Tongue (tissue), 2 donors: ENCODE data around the gene CCDC187. TPM values are rescaled to one million over a fixed set of nuclear protein-coding genes. Genes with fewer than 3 reads are reported as not detected.
A peak's percentile ranks its signal among the peaks of the same experiment; 100 is the strongest.

ENCODE experiments used
- DNase-seq: peaks from one replicate; pipeline ENCODE4 v3.0.0-alpha.2; 2015
- total RNA-seq: library from RNA; depleted of rRNA; stranded (reverse); fragments of >200 nt; gene quantifications from one replicate; pipeline ENCODE4 v1.2.3, GENCODE V29; 2014

CCDC187 gene
- total RNA-seq, 1 donor from 2014 or later: 0.51 TPM

DNA sequence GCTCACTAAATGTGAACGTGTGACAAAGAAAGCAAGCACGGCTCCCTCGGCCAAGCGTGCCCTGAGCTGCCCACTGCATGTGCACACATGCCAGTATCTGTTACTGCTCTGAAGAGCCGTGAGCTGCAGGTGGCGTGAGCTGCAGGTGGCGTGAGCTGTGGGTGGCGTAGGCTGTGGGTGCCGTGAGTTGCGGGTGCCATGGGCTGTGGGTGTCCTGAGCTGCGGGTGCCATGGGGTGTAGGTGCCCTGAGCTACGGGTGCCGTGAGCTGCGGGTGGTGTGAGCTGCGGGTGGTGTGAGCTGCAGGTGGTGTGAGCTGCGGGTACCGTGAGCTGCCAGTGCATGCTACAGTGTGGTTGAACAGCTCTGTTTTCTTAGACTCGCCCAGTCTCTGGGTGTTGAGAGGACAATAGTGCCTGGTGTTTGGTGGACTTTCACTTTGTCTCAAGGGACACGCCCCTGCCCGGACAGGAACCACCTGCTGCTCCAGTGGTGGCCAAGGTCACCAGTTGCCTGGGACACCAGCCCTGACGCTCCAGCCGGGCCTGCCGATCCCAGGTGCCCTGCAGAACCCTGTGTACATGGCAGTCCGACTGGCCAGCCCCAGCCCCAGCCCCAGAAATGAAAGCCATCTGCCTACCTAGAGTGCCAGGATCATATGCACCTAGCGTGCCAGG is 6.7 kb downstream of the CCDC187 start:
- DNase-seq: no peak

DNA sequence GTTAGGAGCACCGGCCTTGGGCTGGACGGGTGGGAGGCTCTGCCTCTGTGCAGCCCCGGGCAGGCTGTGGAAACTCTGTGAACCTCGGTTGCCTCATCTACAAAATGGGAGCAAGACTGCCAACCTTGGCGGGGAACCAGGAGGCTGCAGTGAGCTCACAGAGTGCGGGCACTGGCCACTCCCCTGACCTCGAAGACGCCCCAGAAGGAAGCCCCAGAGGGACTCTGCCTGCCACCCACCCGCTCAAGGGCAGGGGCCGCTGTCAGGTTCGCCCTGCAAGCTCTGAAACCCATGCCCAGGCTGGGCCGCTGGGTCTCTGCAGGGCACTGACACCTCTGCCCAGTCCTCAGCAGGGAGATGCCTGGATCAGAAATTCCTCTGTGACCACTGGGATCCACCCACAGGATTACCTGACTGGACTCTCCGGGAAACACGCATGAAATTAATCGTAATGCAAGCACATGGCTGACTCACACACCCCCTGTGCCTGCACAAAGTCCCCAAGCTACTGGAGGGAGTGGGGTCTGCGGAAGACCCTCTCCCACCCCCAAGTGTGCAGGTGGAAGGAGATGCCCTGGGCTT is 7.4 kb downstream of the CCDC187 start:
- DNase-seq: no peak

DNA sequence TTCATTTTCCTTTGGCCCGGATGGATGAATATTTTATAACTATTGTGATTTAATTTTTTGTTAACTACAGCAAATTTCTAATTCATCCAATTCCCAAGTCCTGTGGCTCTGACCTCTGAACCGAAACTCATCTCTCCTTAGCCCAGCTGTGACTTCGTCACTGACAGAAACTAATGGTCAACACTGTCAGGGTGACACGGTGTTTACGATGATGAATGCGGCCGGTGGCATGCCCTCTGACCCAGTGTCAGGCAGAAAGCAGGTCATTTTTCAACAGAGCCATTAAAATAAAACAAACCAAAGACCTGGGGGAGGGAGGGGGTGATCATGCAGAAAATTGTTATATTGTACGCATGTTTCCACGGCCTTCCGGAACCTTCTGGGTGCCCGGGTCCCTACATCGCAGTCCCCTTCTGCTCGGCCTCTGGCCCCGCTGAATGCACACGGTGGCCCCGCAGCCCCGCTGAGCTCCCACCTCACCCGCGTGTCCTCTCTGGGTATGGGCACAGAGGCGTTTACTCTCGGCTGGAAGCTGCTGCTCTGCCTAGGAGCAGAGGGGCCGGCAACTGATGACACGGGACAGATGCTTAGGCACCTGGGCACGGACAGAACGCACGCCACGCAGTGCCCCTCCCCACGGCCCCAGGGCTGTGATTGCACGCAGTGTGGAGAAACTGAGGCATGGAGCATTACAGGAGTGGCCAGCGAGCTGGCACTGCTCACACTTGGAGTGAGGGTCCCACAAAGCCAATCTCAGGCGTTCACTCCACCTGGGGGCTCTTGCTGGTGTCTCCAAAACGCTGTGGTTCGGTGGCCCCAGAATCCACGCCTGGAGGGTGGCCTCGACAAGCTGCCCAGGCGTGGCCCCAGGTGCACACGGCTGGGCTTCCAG is 8.1 kb downstream of the CCDC187 start:
- DNase-seq: no peak

DNA sequence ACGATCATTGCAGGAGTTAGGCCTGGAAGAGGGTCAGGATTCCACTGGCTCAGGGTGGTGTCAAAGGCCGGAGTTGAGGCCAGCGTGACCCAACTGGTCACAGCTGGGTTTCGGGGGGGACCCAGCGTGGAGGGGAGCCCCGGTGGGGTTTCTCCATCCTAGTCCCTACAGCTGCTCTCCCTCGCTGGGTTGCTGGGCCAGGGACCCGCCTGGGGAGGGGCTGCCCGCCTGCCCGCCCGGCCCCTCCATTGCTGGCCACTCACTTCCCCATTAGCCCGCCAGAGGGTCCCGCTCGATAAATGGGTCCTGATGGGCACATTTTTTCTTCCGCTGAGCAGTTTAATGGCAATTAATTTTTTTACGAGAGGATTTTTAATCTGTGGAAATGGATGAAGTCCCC is 8.8 kb downstream of the CCDC187 start:
- DNase-seq: no peak

DNA sequence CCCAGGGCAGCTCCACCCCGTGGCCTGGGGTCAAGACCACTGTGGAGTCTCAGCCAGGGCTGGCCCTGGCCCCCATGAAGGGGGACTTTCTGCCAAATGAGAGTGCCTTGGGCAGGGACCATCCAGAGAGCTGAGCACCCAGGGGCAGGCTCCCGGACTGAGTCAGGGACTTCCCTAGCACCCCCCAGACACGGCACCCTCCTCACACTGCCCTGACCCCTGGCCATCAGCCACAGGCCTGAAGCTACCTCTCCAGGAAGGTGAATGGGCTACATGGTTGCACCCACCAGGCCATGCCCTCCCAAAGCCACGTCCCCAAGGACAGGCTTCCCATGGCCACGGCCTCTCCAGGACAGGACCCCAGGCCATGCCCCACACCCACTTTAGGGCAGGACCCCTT is 9.5 kb downstream of the CCDC187 start:
- no peak for DNase-seq

DNA sequence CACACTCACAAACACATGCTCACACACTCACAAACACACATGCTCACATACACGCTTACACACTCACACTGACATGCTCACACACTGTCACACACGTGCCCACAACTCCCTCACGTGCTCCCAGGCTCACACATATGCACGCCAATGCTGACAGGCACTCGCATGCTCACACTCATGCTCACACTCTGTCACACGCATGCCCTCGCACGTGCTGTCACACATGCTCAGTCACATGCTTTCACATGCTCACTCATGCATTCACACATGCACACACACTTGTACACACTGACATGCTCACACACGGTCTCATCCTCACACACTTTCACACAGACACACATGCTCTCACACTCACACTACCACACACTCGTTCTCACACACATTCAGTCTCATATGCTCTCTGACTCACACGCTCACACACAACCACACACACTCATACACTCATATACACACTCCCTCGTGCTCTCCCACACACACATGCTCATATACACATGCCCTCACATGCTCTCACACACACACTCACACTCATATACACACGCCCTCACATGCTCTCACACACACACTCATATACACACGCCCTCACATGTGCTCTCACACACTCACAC is 10.3 kb downstream of the CCDC187 start:
- no peak for DNase-seq

DNA sequence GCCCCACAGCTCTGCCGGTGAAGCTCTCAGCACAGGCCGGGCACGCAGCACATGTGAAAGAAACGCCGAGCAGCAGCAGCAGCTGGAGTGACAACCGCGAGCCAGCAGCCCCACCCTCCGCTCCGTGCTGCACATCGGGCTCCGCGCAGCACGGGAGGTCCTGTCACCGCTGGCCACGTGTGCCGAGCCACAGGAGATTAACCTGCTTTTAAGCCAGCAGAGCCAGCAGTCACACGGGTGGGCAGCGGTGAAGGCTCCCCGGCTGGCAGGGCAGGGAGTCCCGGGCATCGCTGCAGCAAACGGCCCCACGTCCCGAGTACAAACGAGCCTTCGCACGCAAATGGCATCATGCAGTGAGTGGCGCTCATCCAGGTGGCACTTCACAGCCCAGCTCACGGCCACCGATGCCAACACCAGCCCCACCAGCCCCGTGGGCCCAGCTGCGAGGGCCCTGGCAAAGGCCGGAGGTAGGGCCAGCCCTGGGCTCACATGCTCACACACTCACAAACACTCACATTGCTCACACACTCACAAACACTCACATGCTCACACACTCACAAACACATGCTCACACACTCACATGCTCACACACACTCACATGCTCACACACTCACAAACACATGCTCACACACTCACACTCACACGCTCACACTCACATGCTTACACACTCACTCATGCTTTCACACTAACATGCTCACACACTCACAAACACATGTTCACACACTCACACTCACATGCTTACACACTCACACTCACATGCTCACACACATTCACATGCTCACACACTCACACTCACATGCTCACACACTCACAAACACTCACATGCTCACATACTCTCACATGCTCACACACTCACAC is 11.1 kb downstream of the CCDC187 start:
- DNase-seq: peak; percentile 67

DNA sequence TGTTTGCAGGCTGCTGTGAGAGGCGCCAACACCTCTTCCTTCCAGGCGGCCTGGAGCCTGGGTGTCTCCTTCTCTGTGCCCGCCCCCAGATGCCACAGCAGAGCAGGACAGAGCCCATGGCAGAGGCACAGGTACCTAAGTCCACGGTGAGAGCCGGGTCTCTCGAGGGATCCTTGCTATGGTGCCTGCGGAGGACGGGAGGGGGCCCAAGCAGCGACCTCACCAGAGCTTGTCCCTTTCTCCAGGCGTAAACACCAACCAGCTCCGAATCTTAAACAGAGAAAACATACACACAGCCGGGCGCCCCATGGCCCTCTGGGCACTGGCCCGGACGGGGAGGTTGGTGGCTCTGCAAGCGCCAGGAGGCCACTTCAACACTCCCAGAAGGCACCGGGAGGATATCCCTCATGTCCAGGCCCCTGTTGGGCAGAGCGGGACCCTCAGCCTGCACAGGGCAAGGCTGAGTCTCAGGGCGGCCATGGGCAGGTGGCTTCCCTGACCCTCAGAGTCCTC is 11.8 kb downstream of the CCDC187 start:
- no peak for DNase-seq

DNA sequence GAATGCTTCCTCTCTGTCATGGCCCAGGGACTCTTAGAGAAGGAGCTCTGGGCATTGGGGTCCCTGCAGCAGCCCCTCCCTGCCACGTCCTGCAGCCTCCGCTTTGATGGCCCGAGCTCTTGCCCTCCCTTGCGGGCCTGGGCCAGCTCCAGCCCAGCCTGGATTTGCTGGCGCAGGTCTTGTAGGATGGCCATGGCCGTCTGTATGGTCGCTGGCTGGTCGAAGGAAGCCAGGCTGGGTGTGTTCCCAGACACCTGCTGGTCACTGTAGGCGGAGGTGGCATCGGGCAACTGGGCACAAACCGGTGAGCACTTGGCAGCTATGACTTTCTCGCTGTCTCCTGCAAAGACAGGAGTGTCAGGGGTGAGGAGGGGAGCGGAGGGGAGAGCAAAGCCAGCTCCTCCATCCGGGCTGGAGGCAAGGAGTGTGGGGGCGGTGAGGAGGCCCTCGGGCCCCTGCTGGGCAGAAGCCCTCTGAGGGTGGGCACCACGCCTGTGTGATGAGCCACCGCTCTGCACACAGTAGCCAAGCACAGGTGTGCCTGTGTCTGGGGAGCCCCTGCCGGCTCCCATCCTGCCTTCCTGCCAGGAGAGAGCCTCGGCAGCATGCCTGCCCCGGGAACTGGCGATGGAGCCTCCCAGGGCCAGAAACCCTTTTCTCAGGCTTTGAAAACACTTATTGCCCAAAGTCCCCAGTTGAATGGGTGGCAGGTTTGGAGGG is 12.4 kb downstream of the CCDC187 start:
- DNase-seq: no peak

DNA sequence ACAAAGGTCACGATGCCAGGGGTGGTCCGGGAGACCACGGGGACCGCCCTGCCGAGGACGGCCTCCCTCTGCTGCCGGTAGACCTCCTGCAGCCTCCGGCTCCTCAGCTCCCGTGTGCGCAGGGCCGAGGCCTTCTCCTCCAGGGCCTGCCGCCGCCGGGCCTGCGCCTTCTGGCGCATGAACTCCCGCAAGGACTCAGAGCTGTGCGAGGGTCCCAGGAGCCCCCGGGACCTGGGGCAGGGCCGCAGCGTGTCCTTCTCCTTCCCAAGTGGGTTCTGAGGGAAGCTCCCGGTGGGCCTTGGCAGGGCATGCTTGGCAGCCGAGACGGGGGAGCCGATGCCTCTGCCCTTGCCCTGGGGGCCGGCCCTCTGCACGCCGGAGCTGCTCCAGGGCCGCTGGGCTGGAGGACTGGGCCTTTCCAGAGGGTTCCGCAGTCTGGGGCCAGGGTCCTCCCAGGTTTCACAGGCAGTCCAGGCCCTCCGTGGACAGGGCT is 13.3 kb downstream of the CCDC187 start:
- no peak for DNase-seq

DNA sequence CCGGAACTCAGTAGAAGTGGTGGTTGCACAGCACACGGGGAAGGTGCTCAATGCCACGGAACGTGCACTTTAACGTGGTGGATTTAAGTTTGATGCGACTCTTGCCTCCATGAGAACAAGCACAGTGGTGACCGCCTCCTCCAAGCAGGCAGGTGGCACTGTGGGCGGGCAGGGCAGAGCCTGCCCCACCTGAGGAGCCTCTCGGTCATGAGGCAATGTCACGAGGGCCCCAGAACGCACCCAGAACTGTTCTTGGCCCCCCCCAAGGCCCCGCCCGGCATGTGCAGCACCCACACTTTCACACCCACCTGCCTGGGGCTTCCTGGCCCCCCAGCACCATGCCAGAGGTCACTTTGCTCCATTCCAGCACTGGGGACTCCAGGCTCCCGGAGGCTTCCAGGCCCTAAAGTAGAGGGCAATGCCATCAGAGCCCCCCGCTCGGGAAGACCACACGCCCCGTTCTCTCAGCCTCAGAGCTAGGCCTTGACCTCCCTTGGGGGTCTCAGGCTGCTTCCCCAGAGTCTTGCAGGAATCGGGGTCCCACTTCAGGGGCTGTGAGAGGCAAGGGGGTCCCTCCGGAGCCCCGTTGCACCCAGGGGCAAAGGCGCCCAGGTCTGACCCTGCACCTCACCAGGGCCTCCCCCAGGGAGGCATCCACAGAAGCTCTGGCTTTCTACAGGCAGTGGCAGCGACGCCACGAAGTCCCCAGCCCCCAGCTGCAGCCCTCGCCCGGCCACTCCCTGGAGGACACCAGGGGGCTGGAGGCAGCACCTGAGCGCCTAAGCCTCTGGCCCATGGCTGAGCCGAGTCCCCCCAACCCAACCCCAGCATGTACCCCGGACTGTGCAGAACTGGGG is 14.0 kb downstream of the CCDC187 start:
- DNase-seq: no peak

DNA sequence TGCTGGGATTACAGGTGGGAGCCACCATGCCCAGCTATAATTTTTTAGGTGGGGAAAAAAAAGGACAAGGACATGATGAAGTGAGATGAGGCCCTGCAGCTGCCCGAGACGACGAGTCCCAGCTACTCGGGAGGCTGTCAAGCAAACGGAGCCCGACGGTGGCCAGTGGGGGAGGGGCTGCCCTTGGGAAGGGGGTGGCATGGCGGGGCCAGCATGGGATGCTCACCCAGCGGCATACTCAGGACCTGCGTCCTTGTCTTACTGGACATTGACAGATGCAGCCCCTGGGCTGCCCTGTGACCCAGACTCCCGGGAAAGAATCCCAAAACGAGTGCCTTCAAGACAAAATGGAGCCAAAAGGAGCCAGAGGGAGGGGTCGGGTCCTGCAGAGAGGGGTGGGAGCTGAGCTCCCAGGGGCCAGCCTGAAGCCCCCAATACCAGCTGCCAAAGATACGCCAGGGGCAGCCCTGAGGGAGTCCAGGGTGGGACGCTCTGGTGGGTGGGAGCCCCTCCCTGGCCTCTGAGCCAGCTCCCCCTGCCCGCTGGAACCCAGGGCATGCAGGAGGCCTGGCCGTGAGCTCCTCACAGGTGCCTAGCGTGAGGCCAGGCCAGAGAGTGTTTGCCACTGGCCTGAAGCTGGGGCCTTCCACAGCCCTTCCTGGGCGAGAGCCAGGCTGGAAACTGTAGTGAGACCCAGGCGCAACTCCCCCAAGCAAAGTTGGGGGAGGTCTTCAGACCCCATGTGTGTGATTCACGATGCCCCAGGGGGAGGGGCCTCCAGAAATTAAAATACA is 15.7 kb downstream of the CCDC187 start:
- no peak for DNase-seq

DNA sequence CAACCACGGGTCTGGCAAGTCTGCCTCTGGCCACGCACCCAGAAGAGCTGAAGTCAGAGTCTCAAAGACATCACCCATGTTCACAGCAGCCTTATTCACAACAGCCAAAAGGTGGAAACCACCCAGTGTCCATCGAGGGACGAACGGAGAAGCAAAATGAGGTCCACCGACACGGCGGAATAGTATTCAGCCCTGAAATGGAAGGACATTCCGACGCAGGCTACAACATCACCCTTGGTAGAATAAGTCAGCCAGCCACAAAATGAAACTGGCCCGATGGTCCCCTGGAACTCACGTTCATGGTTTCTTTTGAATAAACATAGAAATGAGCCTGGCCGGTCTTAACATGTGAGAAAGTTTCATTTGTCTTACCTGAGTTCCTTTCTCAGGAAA is 16.9 kb downstream of the CCDC187 start:
- no peak for DNase-seq

DNA sequence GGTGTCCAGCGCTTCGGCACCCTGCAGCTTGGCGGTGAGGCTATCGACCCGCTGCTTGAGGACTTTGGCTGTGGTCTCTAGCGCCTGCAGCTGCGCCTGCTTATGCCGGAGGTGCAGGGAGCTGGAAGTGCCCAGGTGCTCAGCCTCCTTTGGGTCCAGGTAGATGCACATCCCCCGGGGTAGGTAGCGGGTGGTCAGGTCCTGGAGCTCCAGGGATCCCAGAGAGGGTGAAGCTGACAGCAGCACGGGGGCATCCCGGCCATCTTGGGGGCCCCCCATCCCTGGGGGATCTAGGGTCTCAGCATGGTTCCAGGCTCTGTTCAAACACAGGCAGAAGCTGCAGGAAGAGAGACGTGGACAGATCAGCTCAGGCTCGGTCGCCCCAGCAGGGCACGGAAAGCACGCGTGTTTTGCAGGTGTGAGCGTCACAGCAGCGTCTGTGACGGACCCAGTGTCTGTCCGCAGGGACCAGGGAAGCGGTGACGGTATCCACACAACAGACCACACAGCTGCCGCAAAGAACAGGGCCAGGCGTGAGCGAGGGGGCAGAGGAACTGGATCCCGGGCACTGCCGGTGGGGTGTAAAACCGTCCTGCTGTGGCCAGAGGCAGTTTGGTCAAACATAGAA is 17.4 kb downstream of the CCDC187 start:
- DNase-seq: no peak

DNA sequence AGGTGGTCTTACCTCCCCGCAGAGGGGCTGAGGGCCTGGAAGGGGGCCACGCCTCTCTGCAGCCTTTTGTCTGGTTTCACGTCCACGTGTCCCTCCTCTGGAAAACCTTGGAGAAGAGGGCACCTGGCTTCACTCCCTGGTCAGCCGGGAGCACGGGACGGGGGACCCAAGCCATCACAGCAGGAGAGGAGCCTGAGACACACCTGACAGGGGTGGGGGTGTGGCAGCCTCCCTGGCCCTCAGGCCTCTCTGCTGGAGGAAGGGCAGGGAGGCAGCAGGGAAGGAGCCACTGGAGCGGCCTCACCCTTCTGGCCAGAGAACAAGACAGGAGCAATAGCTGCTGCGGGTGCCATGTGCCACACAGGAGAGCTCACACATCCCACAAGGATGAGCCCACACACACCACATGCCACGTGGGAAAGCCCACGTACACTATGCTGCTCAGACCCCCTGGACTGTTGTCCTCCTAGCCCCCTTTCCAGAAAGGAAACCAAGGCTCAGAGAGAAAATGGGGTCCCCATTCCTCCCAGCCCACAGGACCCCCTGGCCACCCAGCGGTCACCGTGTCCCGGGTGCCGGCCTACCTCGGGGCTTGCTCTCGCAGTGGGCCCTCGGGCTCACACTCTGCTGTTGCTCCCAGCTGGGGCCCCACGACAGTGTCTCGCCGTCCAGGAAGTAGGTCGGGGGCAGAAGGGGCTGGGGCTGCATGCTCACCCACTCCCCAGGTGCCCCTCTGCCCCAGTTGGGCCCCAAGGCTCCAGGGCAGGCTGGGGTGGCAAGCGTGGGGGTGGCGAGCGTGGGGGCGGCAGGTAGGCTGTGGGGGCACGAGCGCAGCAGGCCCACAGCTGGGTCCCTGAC is 18.2 kb downstream of the CCDC187 start:
- DNase-seq: no peak

DNA sequence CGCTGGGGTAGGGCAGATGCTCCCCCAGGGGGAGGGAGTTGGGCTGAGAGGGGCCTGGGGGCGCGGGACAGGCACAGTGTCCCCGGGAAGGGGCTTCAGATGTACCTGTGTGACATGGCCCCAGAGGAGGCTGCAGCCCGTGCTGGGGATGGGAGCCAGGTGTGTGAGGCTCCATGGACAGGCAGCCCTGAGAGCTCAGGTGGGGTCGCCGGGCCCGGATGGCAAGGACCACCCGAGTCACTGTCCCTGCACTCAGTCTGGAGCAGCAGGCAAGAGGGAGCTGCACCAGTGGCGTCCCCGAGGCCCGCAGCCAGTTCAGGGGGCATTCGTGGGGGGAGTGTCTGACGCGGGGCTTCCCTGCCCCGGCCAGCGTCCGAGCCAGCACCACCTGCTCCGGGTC is 18.9 kb downstream of the CCDC187 start:
- DNase-seq: no peak

DNA sequence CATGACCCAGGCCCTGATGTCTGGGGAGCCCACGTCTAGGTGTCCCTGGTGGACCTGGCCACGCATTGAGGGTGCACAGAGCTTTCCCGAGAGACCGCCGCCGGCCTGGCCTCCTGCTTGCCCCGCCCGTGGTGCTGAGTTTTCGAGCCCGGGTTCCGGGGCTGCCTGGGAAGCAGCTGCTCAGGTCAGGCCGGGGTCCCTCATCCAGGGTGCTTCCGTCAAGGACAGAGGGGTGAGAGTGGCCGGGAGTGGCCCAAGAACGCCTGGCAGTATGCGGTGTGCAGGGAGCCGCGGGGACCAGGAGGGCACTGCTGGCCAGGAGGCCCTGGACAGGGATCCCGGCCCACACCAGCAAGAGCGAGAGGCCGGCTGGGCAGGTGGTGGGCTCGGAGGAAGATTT is 19.6 kb downstream of the CCDC187 start:
- no peak for DNase-seq
